Measurements from ENCODE around the gene CASK. TPM values are rescaled to one million over a fixed set of nuclear protein-coding genes. Genes with fewer than 3 reads are reported as not detected.

Gene CASK
- total RNA-seq, 1 experiment from 2014 or later = 29.4 TPM

- no peak overlapping the region for H3K4me2 ChIP-seq
- H4K20me1 ChIP-seq (ENCODE audit: insufficient read depth) = no peaks in the 10 kb centered on the region
- TF ChIP-seq CTCF (conservative IDR thresholded peaks at IDR 0.05) (no peak), EZH2 (IDR thresholded peaks at IDR 0.05; ENCODE audit: low read depth) (no peak)
- no peak overlapping the region for H2AFZ ChIP-seq
- BruUV-seq (replicated peaks) = no TSS peak
- H3K27me3 ChIP-seq (ENCODE audit: insufficient read depth, low read depth) = no peaks in the 10 kb centered on the region
- H3K9me3 ChIP-seq (ENCODE audit: insufficient read depth, low read depth) = no peaks in the 10 kb centered on the region
- H3K4me3 ChIP-seq = no peak overlapping the region
- no peaks in the 10 kb centered on the region for H3K79me2 ChIP-seq (ENCODE audit: low read depth)
- H3F3A ChIP-seq (ENCODE audit: insufficient read depth, low read depth) = no peaks in the 10 kb centered on the region
- intact Hi-C loops (cut with micrococcal nuclease; ENCODE audit: unreplicated experiment) = no loop called here
- DNase-seq = no peak
- POLR2A ChIA-PET (ENCODE audit: unreplicated experiment) = no interaction called here
- no peaks in the 10 kb centered on the region for H3K36me3 ChIP-seq (ENCODE audit: low read depth)
- H3K27ac ChIP-seq = no peak overlapping the region
- H3K4me1 ChIP-seq (replicated peaks; ENCODE audit: insufficient read depth) = no peaks in the 10 kb centered on the region
- no peaks in the 10 kb centered on the region for H3K9me2 ChIP-seq (ENCODE audit: insufficient read depth)
- CTCF ChIA-PET = no interaction called here
Measured at GRCh38 chrX:41634284-41634683, 289.1 kb downstream of the CASK start.

- no peak for DNase-seq
- Histone ChIP-seq H3K4me3 (no peak overlapping the region), H4K20me1 (ENCODE audit: insufficient read depth) (no peaks in the 10 kb centered on the region), H3K4me1 (replicated peaks; ENCODE audit: insufficient read depth) (no peaks in the 10 kb centered on the region), H3K4me2 (no peak overlapping the region), H3F3A (ENCODE audit: insufficient read depth, low read depth) (no peaks in the 10 kb centered on the region), H3K36me3 (ENCODE audit: low read depth) (no peaks in the 10 kb centered on the region), H3K9me3 (ENCODE audit: insufficient read depth, low read depth) (no peaks in the 10 kb centered on the region), H3K27me3 (ENCODE audit: insufficient read depth, low read depth) (no peaks in the 10 kb centered on the region), H3K79me2 (ENCODE audit: low read depth) (no peaks in the 10 kb centered on the region), H3K9me2 (ENCODE audit: insufficient read depth) (no peaks in the 10 kb centered on the region), H2AFZ (no peak overlapping the region), H3K27ac (no peak overlapping the region)
- intact Hi-C loops (cut with micrococcal nuclease; ENCODE audit: unreplicated experiment) = no loop called here
- POLR2A ChIA-PET (ENCODE audit: unreplicated experiment) = no interaction called here
- BruUV-seq (replicated peaks) = no TSS peak
- CTCF ChIA-PET = no interaction called here
- TF ChIP-seq CTCF (conservative IDR thresholded peaks at IDR 0.05) (no peak), EZH2 (IDR thresholded peaks at IDR 0.05; ENCODE audit: low read depth) (no peak)
Measured at GRCh38 chrX:41630091-41630490, 293.3 kb downstream of the CASK start.

DNA sequence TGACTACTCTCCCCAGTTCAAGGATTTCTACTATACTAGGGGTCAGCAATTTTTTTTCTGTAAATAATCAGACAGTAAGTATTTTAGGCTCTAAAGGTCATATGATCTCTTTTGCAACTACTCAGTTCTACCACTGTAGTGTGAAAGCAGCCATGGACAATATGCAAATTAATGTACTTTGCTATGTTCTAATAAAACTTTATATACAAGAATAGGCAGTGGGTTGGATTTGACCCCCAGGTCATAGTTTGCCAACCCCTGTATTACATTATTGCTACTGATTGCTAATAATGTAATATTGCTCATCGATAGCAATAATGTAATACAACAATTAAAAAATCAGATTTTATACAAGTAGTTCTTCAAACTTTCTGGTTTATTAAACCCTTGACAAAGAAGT is 293.8 kb downstream of the CASK start:
- intact Hi-C loops (cut with micrococcal nuclease; ENCODE audit: unreplicated experiment) = no loop called here
- POLR2A ChIA-PET (ENCODE audit: unreplicated experiment) = no interaction called here
- Histone ChIP-seq H3K27ac (no peak overlapping the region), H3K9me3 (ENCODE audit: insufficient read depth, low read depth) (no peaks in the 10 kb centered on the region), H3K4me2 (no peak overlapping the region), H3K36me3 (ENCODE audit: low read depth) (no peaks in the 10 kb centered on the region), H3K4me1 (replicated peaks; ENCODE audit: insufficient read depth) (no peaks in the 10 kb centered on the region), H2AFZ (no peak overlapping the region), H3F3A (ENCODE audit: insufficient read depth, low read depth) (no peaks in the 10 kb centered on the region), H4K20me1 (ENCODE audit: insufficient read depth) (no peaks in the 10 kb centered on the region), H3K4me3 (no peak overlapping the region), H3K9me2 (ENCODE audit: insufficient read depth) (no peaks in the 10 kb centered on the region), H3K79me2 (ENCODE audit: low read depth) (no peaks in the 10 kb centered on the region), H3K27me3 (ENCODE audit: insufficient read depth, low read depth) (no peaks in the 10 kb centered on the region)
- CTCF ChIA-PET = no interaction called here
- TF ChIP-seq EZH2 (IDR thresholded peaks at IDR 0.05; ENCODE audit: low read depth) (no peak), CTCF (conservative IDR thresholded peaks at IDR 0.05) (no peak)
- DNase-seq = no peak
- no TSS peak for BruUV-seq (replicated peaks)

Measured in PC-9 (cell line).